Neural progenitor cell (in vitro differentiated cells): ENCODE measurements around the gene NFE2L1. TPM values are rescaled to one million over a fixed set of nuclear protein-coding genes. Genes with fewer than 3 reads are reported as not detected.

ENCODE experiments used
- DNase-seq: peaks from one replicate; pipeline ENCODE4 v3.0.0-alpha.2; 2016; ENCODE audit warnings: low spot score
- H2AFZ ChIP-seq: fragments of 200-600 bp; sonication (generic); replicated peaks from 2 replicates; pipeline ENCODE4 v1.6.1; 2016; ENCODE audit warnings: antibody characterized with exemption
- H3F3A ChIP-seq: fragments of 200-600 bp; sonication (generic); 2 replicates; pipeline ENCODE4 v1.6.1; 2016; ENCODE audit warnings: antibody characterized with exemption, low read depth
- H3K27ac ChIP-seq: fragments of 200-600 bp; sonication (generic); 2 replicates; pipeline ENCODE4 v1.5.1; 2016; ENCODE audit warnings: mild to moderate bottlenecking
- H3K27me3 ChIP-seq: fragments of 200-600 bp; sonication (generic); 2 replicates; pipeline ENCODE4 v1.6.1; 2016; ENCODE audit warnings: mild to moderate bottlenecking, moderate library complexity
- H3K36me3 ChIP-seq: fragments of 200-600 bp; sonication (generic); 2 replicates; pipeline ENCODE4 v1.5.1; 2016
- H3K4me1 ChIP-seq: fragments of 200-600 bp; sonication (generic); 2 replicates; pipeline ENCODE4 v1.6.1; 2016; ENCODE audit warnings: mixed run types
- H3K4me2 ChIP-seq: fragments of 200-600 bp; sonication (generic); 2 replicates; pipeline ENCODE4 v1.6.1; 2016
- H3K4me3 ChIP-seq: fragments of 200-600 bp; sonication (generic); 2 replicates; pipeline ENCODE4 v1.5.1; 2016
- H3K79me2 ChIP-seq: fragments of 200-600 bp; sonication (generic); 2 replicates; pipeline ENCODE4 v1.6.1; 2016; ENCODE audit warnings: low read depth
- H3K9ac ChIP-seq: fragments of 200-600 bp; sonication (generic); 2 replicates; pipeline ENCODE4 v1.6.1; 2016
- H3K9me3 ChIP-seq: fragments of 200-600 bp; sonication (generic); 2 replicates; pipeline ENCODE4 v1.5.1; 2016; ENCODE audit warnings: low read depth
- H4K20me1 ChIP-seq: fragments of 200-600 bp; sonication (generic); 2 replicates; pipeline ENCODE4 v1.6.1; 2016; ENCODE audit warnings: low read depth
- H3K27ac Mint-ChIP-seq: 3 replicates; pipeline ENCODE4 v1.8.0; 2021; ENCODE audit warnings: mixed read lengths
- H3K27me3 Mint-ChIP-seq: 2 replicates; pipeline ENCODE4 v1.8.0; 2022; ENCODE audit warnings: low read depth, mild to moderate bottlenecking, inconsistent platforms, moderate library complexity, mixed read lengths; ENCODE audit not compliant: insufficient read depth
- H3K36me3 Mint-ChIP-seq: 3 replicates; pipeline ENCODE4 v1.8.0; 2021; ENCODE audit warnings: mixed read lengths
- H3K4me1 Mint-ChIP-seq: 3 replicates; pipeline ENCODE4 v1.8.0; 2021; ENCODE audit warnings: mixed read lengths
- H3K4me3 Mint-ChIP-seq: 3 replicates; pipeline ENCODE4 v1.8.0; 2021; ENCODE audit warnings: mild to moderate bottlenecking, moderate library complexity, mixed read lengths
- H3K9me3 Mint-ChIP-seq: 3 replicates; pipeline ENCODE4 v1.8.0; 2020; ENCODE audit warnings: mixed read lengths
- EZH2 ChIP-seq: fragments of 200-600 bp; sonication (generic); IDR thresholded peaks from 2 replicates; pipeline ENCODE4 v1.6.1; 2017; ENCODE audit warnings: antibody characterized with exemption, mild to moderate bottlenecking, moderate library complexity
- EZH2phosphoT487 ChIP-seq: fragments of 200-600 bp; sonication (generic); IDR thresholded peaks from 2 replicates; pipeline ENCODE4 v1.6.1; 2017; ENCODE audit warnings: antibody characterized with exemption
- total RNA-seq: library from RNA; depleted of rRNA; stranded (reverse); fragments of >200 nt; gene quantifications from 2 replicates; pipeline ENCODE4 v1.2.3, GENCODE V29; 2015; ENCODE audit warnings: low replicate concordance
- TF ChIP-seq, protein P1 (sequence below): fragments of 200-600 bp; sonication (generic); IDR thresholded peaks from 2 replicates; pipeline ENCODE4 v1.5.1; 2017; ENCODE audit warnings: antibody characterized with exemption, mild to moderate bottlenecking

NFE2L1 gene
- total RNA-seq, 1 donor from 2014 or later, result 104 TPM

DNA sequence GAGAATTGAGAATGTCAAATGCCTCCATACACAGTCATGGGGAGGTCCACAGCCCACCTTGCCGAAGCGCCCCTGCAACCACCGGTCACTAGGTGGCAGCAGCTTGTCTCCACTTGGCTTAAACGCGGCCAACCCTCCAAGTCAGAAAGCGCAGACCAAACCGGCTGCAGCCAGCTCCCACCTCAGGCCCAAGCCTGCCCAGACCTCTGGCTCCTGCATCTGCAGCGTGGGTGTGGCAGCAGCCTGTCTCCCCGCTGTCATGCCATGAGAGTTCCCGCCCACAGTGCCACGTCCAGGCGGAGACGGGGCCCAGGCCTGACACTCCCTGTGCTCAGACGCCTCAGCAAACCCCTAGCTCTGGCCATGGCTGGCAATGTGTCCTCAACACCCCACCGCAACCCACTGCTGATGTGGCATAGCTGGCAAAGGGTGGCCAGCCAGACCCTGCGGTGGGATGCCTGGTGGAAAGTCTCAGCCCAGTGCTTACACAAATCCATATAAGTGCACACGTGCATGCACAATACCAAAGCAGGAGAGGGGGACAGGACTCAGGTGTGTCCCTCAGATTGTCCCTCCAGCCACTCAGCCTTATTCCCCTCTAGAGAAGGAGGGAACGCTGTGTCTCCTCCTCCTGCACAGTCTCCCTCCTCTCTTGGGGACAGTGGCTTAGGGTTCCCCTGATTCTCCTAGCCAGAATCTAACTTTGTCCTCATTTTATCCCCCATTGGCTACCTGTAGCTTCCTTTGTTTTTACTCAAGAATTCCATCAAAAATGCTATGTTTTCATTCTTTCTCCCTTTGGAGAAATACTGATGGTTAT lies 21.4 kb upstream of the NFE2L1 start:
- Histone ChIP-seq H3K27me3 (peaks cover 27% of the 10 kb centered on the region), H3K9ac (no peak overlapping the region), H2AFZ (peak overlapping the region; percentile 65), H3F3A (peaks cover 24% of the 10 kb centered on the region), H3K36me3 (no peaks in the 10 kb centered on the region), H4K20me1 (no peaks in the 10 kb centered on the region), H3K4me2 (no peak overlapping the region), H3K79me2 (no peaks in the 10 kb centered on the region), H3K27ac (no peak overlapping the region), H3K4me1 (peaks cover 8% of the 10 kb centered on the region), H3K9me3 (no peaks in the 10 kb centered on the region), H3K4me3 (no peak overlapping the region)
- H3K4me1 Mint-ChIP-seq, result peaks cover 36% of the 10 kb centered on the region
- H3K36me3 Mint-ChIP-seq, result no peaks in the 10 kb centered on the region
- no peak overlapping the region for H3K27ac Mint-ChIP-seq
- DNase-seq, result peak; percentile 95
- TF ChIP-seq EZH2 (peak; percentile 12), EZH2phosphoT487 (no peak)
- TF ChIP-seq, protein P1, sequence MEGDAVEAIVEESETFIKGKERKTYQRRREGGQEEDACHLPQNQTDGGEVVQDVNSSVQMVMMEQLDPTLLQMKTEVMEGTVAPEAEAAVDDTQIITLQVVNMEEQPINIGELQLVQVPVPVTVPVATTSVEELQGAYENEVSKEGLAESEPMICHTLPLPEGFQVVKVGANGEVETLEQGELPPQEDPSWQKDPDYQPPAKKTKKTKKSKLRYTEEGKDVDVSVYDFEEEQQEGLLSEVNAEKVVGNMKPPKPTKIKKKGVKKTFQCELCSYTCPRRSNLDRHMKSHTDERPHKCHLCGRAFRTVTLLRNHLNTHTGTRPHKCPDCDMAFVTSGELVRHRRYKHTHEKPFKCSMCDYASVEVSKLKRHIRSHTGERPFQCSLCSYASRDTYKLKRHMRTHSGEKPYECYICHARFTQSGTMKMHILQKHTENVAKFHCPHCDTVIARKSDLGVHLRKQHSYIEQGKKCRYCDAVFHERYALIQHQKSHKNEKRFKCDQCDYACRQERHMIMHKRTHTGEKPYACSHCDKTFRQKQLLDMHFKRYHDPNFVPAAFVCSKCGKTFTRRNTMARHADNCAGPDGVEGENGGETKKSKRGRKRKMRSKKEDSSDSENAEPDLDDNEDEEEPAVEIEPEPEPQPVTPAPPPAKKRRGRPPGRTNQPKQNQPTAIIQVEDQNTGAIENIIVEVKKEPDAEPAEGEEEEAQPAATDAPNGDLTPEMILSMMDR, result peak; percentile 86
- no peaks in the 10 kb centered on the region for H3K9me3 Mint-ChIP-seq
- H3K27me3 Mint-ChIP-seq, result peaks cover 16% of the 10 kb centered on the region
- peak overlapping the region; percentile 87 for H3K4me3 Mint-ChIP-seq

GRCh38 chr17:48027322-48027981 lies 20.7 kb upstream of the NFE2L1 start:
- TF ChIP-seq EZH2phosphoT487, result no peak
- TF ChIP-seq EZH2, result no peak
- TF ChIP-seq, protein P1, result no peak
- Mint-ChIP-seq H3K27ac (no peak overlapping the region), H3K27me3 (peaks cover 18% of the 10 kb centered on the region), H3K36me3 (no peaks in the 10 kb centered on the region), H3K4me1 (peaks cover 36% of the 10 kb centered on the region), H3K4me3 (no peak overlapping the region), H3K9me3 (no peaks in the 10 kb centered on the region)
- H3K27me3 ChIP-seq, result peaks cover 28% of the 10 kb centered on the region
- H3K4me2 ChIP-seq, result no peak overlapping the region
- no peak overlapping the region for H3K4me3 ChIP-seq
- no peaks in the 10 kb centered on the region for H4K20me1 ChIP-seq
- no peak overlapping the region for H3K27ac ChIP-seq
- no peaks in the 10 kb centered on the region for H3K9me3 ChIP-seq
- H3K9ac ChIP-seq, result no peak overlapping the region
- H2AFZ ChIP-seq, result no peak overlapping the region
- peaks cover 8% of the 10 kb centered on the region for H3K4me1 ChIP-seq
- no peaks in the 10 kb centered on the region for H3K79me2 ChIP-seq
- H3K36me3 ChIP-seq, result no peaks in the 10 kb centered on the region
- DNase-seq, result peak; percentile 25
- peaks cover 24% of the 10 kb centered on the region for H3F3A ChIP-seq

DNA sequence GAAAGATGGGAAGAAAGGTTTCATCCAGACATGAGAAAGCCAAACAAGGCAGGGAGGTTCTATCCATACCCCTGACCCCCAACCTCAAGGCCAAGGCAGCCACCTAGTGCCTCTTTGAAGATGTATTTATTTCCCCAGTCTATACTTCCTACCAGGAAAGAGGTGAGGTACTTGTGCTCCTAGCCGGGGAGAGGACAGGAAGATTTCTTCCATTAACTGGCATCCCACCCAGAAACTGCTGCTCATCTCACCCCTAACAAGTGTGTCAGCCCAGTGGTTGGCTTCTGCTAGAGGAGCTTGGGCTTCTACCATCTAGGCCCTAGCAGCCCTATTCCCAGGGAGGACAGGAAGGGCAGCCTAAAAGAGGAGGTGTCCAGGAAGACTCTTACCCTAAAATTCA lies 19.4 kb upstream of the NFE2L1 start:
- no peak for TF ChIP-seq EZH2phosphoT487
- TF ChIP-seq EZH2, result no peak
- TF ChIP-seq, protein P1, result no peak
- Mint-ChIP-seq H3K9me3 (no peaks in the 10 kb centered on the region), H3K4me1 (peaks cover 35% of the 10 kb centered on the region), H3K36me3 (no peaks in the 10 kb centered on the region), H3K4me3 (no peak overlapping the region), H3K27me3 (peaks cover 25% of the 10 kb centered on the region), H3K27ac (no peak overlapping the region)
- H3K27ac ChIP-seq, result no peak overlapping the region
- no peaks in the 10 kb centered on the region for H3K9me3 ChIP-seq
- no peak overlapping the region for H3K4me3 ChIP-seq
- peaks cover 16% of the 10 kb centered on the region for H3F3A ChIP-seq
- no peaks in the 10 kb centered on the region for H3K36me3 ChIP-seq
- H3K27me3 ChIP-seq, result peaks cover 37% of the 10 kb centered on the region
- no peak overlapping the region for H3K9ac ChIP-seq
- H3K4me1 ChIP-seq, result peaks cover 4% of the 10 kb centered on the region
- no peak for DNase-seq
- no peaks in the 10 kb centered on the region for H4K20me1 ChIP-seq
- no peak overlapping the region for H2AFZ ChIP-seq
- no peak overlapping the region for H3K4me2 ChIP-seq
- no peaks in the 10 kb centered on the region for H3K79me2 ChIP-seq
